RPMI7951 (cell line): ENCODE data around the gene ATP2B2. TPM values are rescaled to one million over a fixed set of nuclear protein-coding genes. Genes with fewer than 3 reads are reported as not detected.
"Not testable (repeated sequence)": the region's sequence is repeated elsewhere in the genome, so short reads cannot be mapped to it uniquely, and the experiment has no call there.

Experiments
- DNase-seq: peaks from one replicate; pipeline ENCODE4 v3.0.0-alpha.2; 2012; ENCODE audit warnings: low read depth
- total RNA-seq: library from RNA; depleted of rRNA; stranded (reverse); fragments of >200 nt; shearing (Covaris generic); gene quantifications from 2 replicates; pipeline ENCODE4 v1.2.3, GENCODE V29; 2014

ATP2B2 gene
- total RNA-seq, 1 experiment from 2014 or later, result 0.72 TPM

GRCh38 chr3:10305331-10305902 is 200.0 kb downstream of the ATP2B2 start:
- no peak for DNase-seq

- DNase-seq, result no peak
Measured at GRCh38 chr3:10304905-10305304, 200.5 kb downstream of the ATP2B2 start.

GRCh38 chr3:10303785-10304184 is 201.6 kb downstream of the ATP2B2 start:
- no peak for DNase-seq

- no peak for DNase-seq
Measured at GRCh38 chr3:10303105-10303504, 202.3 kb downstream of the ATP2B2 start.

- no peak for DNase-seq
Measured at GRCh38 chr3:10300087-10300486, 205.3 kb downstream of the ATP2B2 start.

- DNase-seq, result no peak
Measured at GRCh38 chr3:10299679-10300078, 205.7 kb downstream of the ATP2B2 start.

- peak; percentile 25 for DNase-seq
Measured at GRCh38 chr3:10299175-10299574, 206.2 kb downstream of the ATP2B2 start.

GRCh38 chr3:10298064-10298463 is 207.3 kb downstream of the ATP2B2 start:
- DNase-seq, result not testable (repeated sequence)

GRCh38 chr3:10294030-10294586 is 211.3 kb downstream of the ATP2B2 start:
- no peak for DNase-seq

- DNase-seq, result no peak
Measured at GRCh38 chr3:10292505-10293419, 212.6 kb downstream of the ATP2B2 start, which contains the start of gene GHRL. Gene GHRL, minus strand, starts transcription at chr3:10292947. Its CDS starts 2,767 bp downstream, at chr3:10290180.

GRCh38 chr3:10291641-10292040 is 213.7 kb downstream of the ATP2B2 start:
- no peak for DNase-seq

GRCh38 chr3:10290481-10291176 is 214.8 kb downstream of the ATP2B2 start:
- DNase-seq, result no peak

- DNase-seq, result no peak
Measured at GRCh38 chr3:10289787-10290355, 215.5 kb downstream of the ATP2B2 start.

- DNase-seq, result no peak
Measured at GRCh38 chr3:10289077-10289476, 216.3 kb downstream of the ATP2B2 start.

GRCh38 chr3:10288575-10288960 is 216.8 kb downstream of the ATP2B2 start:
- no peak for DNase-seq

- DNase-seq, result no peak
Measured at GRCh38 chr3:10287936-10288574, 217.3 kb downstream of the ATP2B2 start.

GRCh38 chr3:10286596-10287295 is 218.6 kb downstream of the ATP2B2 start:
- DNase-seq, result peak; percentile 53

GRCh38 chr3:10286133-10286524 is 219.3 kb downstream of the ATP2B2 start:
- DNase-seq, result no peak

GRCh38 chr3:10285272-10286132 is 219.9 kb downstream of the ATP2B2 start:
- DNase-seq, result no peak

- no peak for DNase-seq
Measured at GRCh38 chr3:10284496-10284895, 220.9 kb downstream of the ATP2B2 start.
